ENCODE measurements around the gene SLC22A12. TPM values are rescaled to one million over a fixed set of nuclear protein-coding genes. Genes with fewer than 3 reads are reported as not detected.

Gene SLC22A12
- polyA plus RNA-seq, 1 of the 3 experiments (the other 2 are of a cell fraction): not detected

- Histone ChIP-seq H3K36me3 (replicated peaks in 1 of 2; ENCODE audit: control insufficient read depth in 1 of 2, insufficient read depth in 2 of 2, low read length in 1 of 2) (no peaks in the 10 kb centered on the region), H3K9ac (no peak overlapping the region), H4K20me1 (ENCODE audit: insufficient read depth) (no peaks in the 10 kb centered on the region), H3K4me1 (ENCODE audit: control insufficient read depth in 1 of 2, insufficient read depth in 2 of 2, low read depth in 1 of 2, low read length in 1 of 2) (peaks cover 0 to 6% of the 10 kb centered on the region in 2 experiments; a peak in 1 of 4 replicates), H3K4me2 (no peak overlapping the region), H3K27me3 (ENCODE audit: insufficient read depth) (peaks cover 17% of the 10 kb centered on the region; the same call in 1 of the 2 replicates), H3K9me3 (no peaks in the 10 kb centered on the region), H3K27ac (ENCODE audit: low read depth in 2 of 2, low read length in 1 of 2) (peak overlapping the region in 1 of 2 experiments; percentile 71; a peak in 2 of 4 replicates), H3K79me2 (ENCODE audit: insufficient read depth) (no peaks in the 10 kb centered on the region), H2AFZ (ENCODE audit: low read depth) (no peak overlapping the region), H3K9me2 (no peaks in the 10 kb centered on the region), H3F3A (replicated peaks; ENCODE audit: insufficient read depth) (no peaks in the 10 kb centered on the region), H3K4me3 (ENCODE audit: low read depth in 2 of 2, low read length in 1 of 2) (no peak overlapping the region)
- TF ChIP-seq SIN3A (IDR thresholded peaks at IDR 0.05; ENCODE audit: borderline replicate concordance, low read depth, low read length): no peak
- TF ChIP-seq GATA2 (CRISPR knock-in tag; IDR thresholded peaks at IDR 0.05): peak; percentile 53
- ChIA-PET CTCF (interaction anchor here (1.1 kb wide), 1 partner anchor 60 kb away, joined by 3 read pairs; no protein-coding TSS in a partner anchor), POLR2A (no interaction called here)
- WGBS (ENCODE audit: low lambda C conversion rate): 33% methylated on average over 6 of the region's 6 CpGs
- no peak for DNase-seq
Observed at GRCh38 chr11:64629103-64629502, 38.1 kb downstream of the SLC22A12 start.

GRCh38 chr11:64629796-64630562, 39.0 kb downstream of the SLC22A12 start:
- WGBS (ENCODE audit: low lambda C conversion rate): 84% methylated on average over 47 of the region's 56 CpGs
- Histone ChIP-seq H3K4me3 (ENCODE audit: low read depth in 2 of 2, low read length in 1 of 2) (no peak overlapping the region), H3K9me3 (no peaks in the 10 kb centered on the region), H3K36me3 (replicated peaks in 1 of 2; ENCODE audit: control insufficient read depth in 1 of 2, insufficient read depth in 2 of 2, low read length in 1 of 2) (no peaks in the 10 kb centered on the region), H4K20me1 (ENCODE audit: insufficient read depth) (no peaks in the 10 kb centered on the region), H3K79me2 (ENCODE audit: insufficient read depth) (no peaks in the 10 kb centered on the region), H3K27me3 (ENCODE audit: insufficient read depth) (peaks cover 12% of the 10 kb centered on the region; the same call in 1 of the 2 replicates), H3K27ac (ENCODE audit: low read depth in 2 of 2, low read length in 1 of 2) (peak overlapping the region in 1 of 2 experiments; percentile 71; a peak in 1 of 4 replicates), H3K4me1 (ENCODE audit: control insufficient read depth in 1 of 2, insufficient read depth in 2 of 2, low read depth in 1 of 2, low read length in 1 of 2) (peaks cover 0 to 6% of the 10 kb centered on the region in 2 experiments; a peak in 1 of 4 replicates), H3K9me2 (no peaks in the 10 kb centered on the region), H3K4me2 (no peak overlapping the region), H2AFZ (ENCODE audit: low read depth) (no peak overlapping the region), H3K9ac (no peak overlapping the region), H3F3A (replicated peaks; ENCODE audit: insufficient read depth) (no peaks in the 10 kb centered on the region)
- TF ChIP-seq GATA2 (CRISPR knock-in tag; IDR thresholded peaks at IDR 0.05) (no peak), ZBTB33 (IDR thresholded peaks at IDR 0.05; ENCODE audit: borderline replicate concordance, low read depth) (no peak), PBX3 (IDR thresholded peaks at IDR 0.05) (no peak), EZH2phosphoT487 (IDR thresholded peaks at IDR 0.05; ENCODE audit: borderline replicate concordance, low read depth) (no peak), SIN3A (IDR thresholded peaks at IDR 0.05; ENCODE audit: borderline replicate concordance, low read depth, low read length) (no peak), RXRA (IDR thresholded peaks at IDR 0.05; ENCODE audit: borderline replicate concordance, low read depth) (no peak), USF2 (IDR thresholded peaks at IDR 0.05; ENCODE audit: borderline replicate concordance, low read depth, low read length) (no peak), FOXM1 (IDR thresholded peaks at IDR 0.05; ENCODE audit: low read depth) (no peak), FOXJ3 (CRISPR knock-in tag; IDR thresholded peaks at IDR 0.05) (no peak), CHD2 (IDR thresholded peaks at IDR 0.05; ENCODE audit: low read length, partially characterized antibody) (no peak), EP300 (IDR thresholded peaks at IDR 0.05; ENCODE audit: borderline replicate concordance in 1 of 2, low read depth in 1 of 2, low read length in 1 of 2) (no peak), IRF3 (IDR thresholded peaks at IDR 0.05; ENCODE audit: low read depth, low read length) (no peak), USF1 (IDR thresholded peaks at IDR 0.05; ENCODE audit: borderline replicate concordance, low read depth) (no peak), JUND (IDR thresholded peaks at IDR 0.05) (no peak), MXI1 (IDR thresholded peaks at IDR 0.05; ENCODE audit: low read depth, low read length) (no peak), TCF12 (IDR thresholded peaks at IDR 0.05) (no peak), TAF1 (IDR thresholded peaks at IDR 0.05; ENCODE audit: borderline replicate concordance, low read depth, low read length) (no peak)
- ChIA-PET CTCF (interaction anchor here (0.7 to 1.1 kb wide), 5 partner anchors 14 to 64 kb away, joined by 3 to 4 read pairs (median 4); no protein-coding TSS in a partner anchor), POLR2A (no interaction called here)
- DNase-seq: peak; percentile 85
